Endothelial cell of umbilical vein (primary cell): ENCODE measurements around the gene YARS1. TPM values are rescaled to one million over a fixed set of nuclear protein-coding genes. Genes with fewer than 3 reads are reported as not detected.

Experiments used
- BruUV-seq: library from RNA; stranded (reverse); fragments of 400-500 nt; replicated peaks from 2 replicates; lab custom pipeline; 2021; lab: Mats Ljungman, UMichigan
- CTCF ChIA-PET: fragments of 300-600, 350-600 bp; sonication (Branson Sonifier 250); formaldehyde crosslinking; loops from one replicate; lab custom pipeline; 2021; ENCODE audit warnings: antibody characterized with exemption, inconsistent platforms; lab: Charles Lee
- POLR2A ChIA-PET: fragments of 300-600, 350-600 bp; sonication (Branson Sonifier 250); formaldehyde crosslinking; loops from one replicate; lab custom pipeline; 2021; ENCODE audit warnings: antibody characterized with exemption, inconsistent platforms; lab: Charles Lee
- DNase-seq: peaks from one replicate; pipeline ENCODE4 v3.0.0-alpha.2; 2011; ENCODE audit warnings: low read depth, low spot score
- FAIRE-seq: peaks from 2 replicates; lab custom pipeline; 2011; peaks lifted over from hg19 to GRCh38; lab: Jason Lieb, UNC
- H2AFZ ChIP-seq: 2 replicates; pipeline ENCODE4 v1.6.0; 2012; ENCODE audit warnings: low read depth, low read length, control low read depth, inconsistent platforms
- H3K27ac ChIP-seq: 2 replicates; pipeline ENCODE4 v1.5.1; 2011; ENCODE audit warnings: low read depth, mild to moderate bottlenecking, control low read depth, low read length, moderate library complexity; ENCODE audit not compliant: insufficient read depth
- H3K27me3 ChIP-seq, 2 experiments: 2 replicates each; pipeline versions ENCODE4 v1.6.0 to v1.6.1; 2011; ENCODE audit warnings: low read length in 2 of 2, mixed read lengths in 1 of 2; ENCODE audit not compliant: control insufficient read depth in 2 of 2, insufficient read depth in 2 of 2
- H3K36me3 ChIP-seq, 2 experiments: 2 replicates in 1 of 2; 3 replicates in 1 of 2; pipeline ENCODE4 v1.5.1; 2011; ENCODE audit warnings: low read length in 2 of 2, mild to moderate bottlenecking in 1 of 2, moderate library complexity in 1 of 2; ENCODE audit not compliant: control insufficient read depth in 2 of 2, insufficient read depth in 2 of 2; ENCODE audit errors: extremely low read depth in 1 of 2
- H3K4me1 ChIP-seq: 3 replicates; pipeline ENCODE4 v1.5.1; 2011; ENCODE audit warnings: mild to moderate bottlenecking, low read length; ENCODE audit not compliant: control insufficient read depth, insufficient read depth; ENCODE audit errors: extremely low read depth
- H3K4me2 ChIP-seq: 2 replicates; pipeline ENCODE4 v1.6.1; 2011; ENCODE audit warnings: low read length, control low read depth, mixed read lengths; ENCODE audit not compliant: insufficient read depth
- H3K4me3 ChIP-seq, 3 experiments: fragments of 200-600 bp in 1 of 3; sonication (generic), shearing (Covaris generic) in 1 of 3; replicated peaks in 1 of 3; 2 replicates each; pipeline ENCODE4 v1.5.1; 2011 to 2016; ENCODE audit warnings: control low read depth in 3 of 3, low read length in 3 of 3, mild to moderate bottlenecking in 2 of 3, inconsistent platforms in 1 of 3, low read depth in 1 of 3, moderate library complexity in 1 of 3; ENCODE audit not compliant: insufficient read depth in 1 of 3
- H3K79me2 ChIP-seq: 2 replicates; pipeline ENCODE4 v1.6.0; 2012; ENCODE audit warnings: low read length, inconsistent platforms; ENCODE audit not compliant: control insufficient read depth, insufficient read depth
- H3K9ac ChIP-seq: replicated peaks from 2 replicates; pipeline ENCODE3; 2011; ENCODE audit warnings: low read length, control low read depth; ENCODE audit not compliant: insufficient read depth; ENCODE audit errors: extremely low read depth
- H3K9me1 ChIP-seq: replicated peaks from 3 replicates; pipeline ENCODE4 v1.6.0; 2011; ENCODE audit warnings: mild to moderate bottlenecking, low read length; ENCODE audit not compliant: control insufficient read depth, insufficient read depth; ENCODE audit errors: extremely low read depth
- H3K9me3 ChIP-seq: replicated peaks from 2 replicates; pipeline ENCODE4 v1.5.1; 2012; ENCODE audit warnings: low read length, inconsistent platforms; ENCODE audit not compliant: control insufficient read depth, insufficient read depth
- H4K20me1 ChIP-seq: replicated peaks from 2 replicates; pipeline ENCODE3; 2011; ENCODE audit warnings: mild to moderate bottlenecking, low read length; ENCODE audit not compliant: control insufficient read depth, insufficient read depth; ENCODE audit errors: extremely low read depth
- CTCF ChIP-seq, 2 donors: IDR thresholded peaks; 1 replicate in 1 of 2; 2 replicates in 1 of 2; pipeline ENCODE4 v1.5.1; 2011; ENCODE audit warnings: low read length in 2 of 2, mild to moderate bottlenecking in 2 of 2, moderate library complexity in 2 of 2, control low read depth in 1 of 2, inconsistent platforms in 1 of 2, low read depth in 1 of 2; ENCODE audit not compliant: insufficient read depth in 1 of 2; ENCODE audit errors: extremely low read depth in 1 of 2
- EZH2 ChIP-seq: IDR thresholded peaks from 2 replicates; pipeline ENCODE4 v1.6.1; 2012; ENCODE audit warnings: borderline replicate concordance, low read depth, mild to moderate bottlenecking, moderate library complexity, low read length, inconsistent platforms; ENCODE audit not compliant: severe bottlenecking
- FOS ChIP-seq: IDR thresholded peaks from 2 replicates; pipeline ENCODE4 v1.6.1; 2011; ENCODE audit warnings: mild to moderate bottlenecking, low read length, moderate library complexity, borderline replicate concordance; ENCODE audit not compliant: insufficient read depth
- GATA2 ChIP-seq: IDR thresholded peaks from 2 replicates; pipeline ENCODE4 v1.7.0; 2011; ENCODE audit warnings: low read depth, mild to moderate bottlenecking, moderate library complexity, mixed read lengths, low read length; ENCODE audit not compliant: insufficient read length, insufficient read depth
- JUN ChIP-seq: IDR thresholded peaks from 2 replicates; pipeline ENCODE4 v1.6.1; 2011; ENCODE audit warnings: borderline replicate concordance, low read depth; ENCODE audit not compliant: insufficient read length, insufficient read depth
- MYC ChIP-seq: IDR thresholded peaks from one replicate; pipeline ENCODE4 v1.6.1; 2011; ENCODE audit warnings: mild to moderate bottlenecking, low read depth, low read length
- POLR2A ChIP-seq: IDR thresholded peaks from 2 replicates; pipeline ENCODE4 v1.6.1; 2012; ENCODE audit warnings: low read depth, mild to moderate bottlenecking, control low read depth, low read length
- POLR2AphosphoS5 ChIP-seq: IDR thresholded peaks from 2 replicates; pipeline ENCODE4 v1.6.1; 2012; ENCODE audit warnings: low read depth, mild to moderate bottlenecking, control low read depth, low read length, moderate library complexity; ENCODE audit not compliant: insufficient read depth
- dilution Hi-C: fragments of 300-500 bp; cut with MboI; formaldehyde crosslinking; loops from one replicate; pipeline ENCODE4 v1.15.0; 2019; ENCODE audit warnings: low sequenced_read_pairs; ENCODE audit not compliant: extremely low pct_ligation_motif_present
- intact Hi-C: fragments of 100-400 bp; cut with micrococcal nuclease; formaldehyde crosslinking; loops from one replicate; pipeline ENCODE4 v1.10.0; 2022
- polyA plus RNA-seq, 4 experiments: library from polyadenylated mRNA; depleted of rRNA in 3 of 4; stranded (reverse) in 3 of 4; unstranded in 1 of 4; fragments of >200 nt; gene quantifications; 2 replicates each; pipeline versions ENCODE4 v1.2.1 to v1.2.3, GENCODE V29; 2011 to 2012; ENCODE audit warnings: missing spikeins in 1 of 4
- total RNA-seq: library from RNA; stranded (reverse); gene quantifications from 2 replicates; pipeline ENCODE4 v1.2.3, GENCODE V29; 2021
- TF ChIP-seq, protein P1 (sequence below): IDR thresholded peaks from 2 replicates; pipeline ENCODE4 v1.6.1; 2011; ENCODE audit not compliant: insufficient read depth, insufficient read length

Gene YARS1
- total and polyA plus RNA-seq, 2 donors (not counting 3 experiments of a cell fraction or from before 2014, with no cell fraction given), result 38.2 to 144 TPM

- intact Hi-C loops, result no loop called here
These were observed 3.0 kb downstream of the YARS1 start for GRCh38 chr1:32813941-32814739.

More at GRCh38 chr1:32813941-32814739, 3.0 kb downstream of the YARS1 start:
- Histone ChIP-seq H4K20me1 (peaks cover 3% of the 10 kb centered on the region), H3K79me2 (peaks cover 80% of the 10 kb centered on the region), H3K4me2 (no peak overlapping the region), H3K9me3 (no peaks in the 10 kb centered on the region), H3K27ac (no peak overlapping the region), H3K4me1 (peaks cover 25% of the 10 kb centered on the region), H3K9me1 (no peaks in the 10 kb centered on the region), H3K36me3 (peaks cover 3 to 6% of the 10 kb centered on the region in 2 experiments), H3K27me3 (no peaks in the 10 kb centered on the region), H3K4me3 (no peak overlapping the region), H2AFZ (no peak overlapping the region), H3K9ac (no peak overlapping the region)
- no peak for TF ChIP-seq MYC
- TF ChIP-seq, protein P1, sequence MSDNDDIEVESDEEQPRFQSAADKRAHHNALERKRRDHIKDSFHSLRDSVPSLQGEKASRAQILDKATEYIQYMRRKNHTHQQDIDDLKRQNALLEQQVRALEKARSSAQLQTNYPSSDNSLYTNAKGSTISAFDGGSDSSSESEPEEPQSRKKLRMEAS, result no peak
- no peak for TF ChIP-seq FOS
- no peak for TF ChIP-seq POLR2AphosphoS5
- TF ChIP-seq GATA2, result no peak
- TF ChIP-seq POLR2A, result no peak
- no peak for TF ChIP-seq EZH2
- TF ChIP-seq JUN, result no peak
- no peak for TF ChIP-seq CTCF (IDR thresholded peaks at IDR 0.05; ENCODE audit: extremely low read depth in 1 of 2, insufficient read depth in 1 of 2, low read depth in 1 of 2, low read length in 2 of 2)
- no TSS peak for BruUV-seq
- ChIA-PET CTCF (no interaction called here), POLR2A (no interaction called here)
- dilution Hi-C loops, result no loop called here
- DNase-seq (no peak), FAIRE-seq (no peak)
